HepG2 (cell line): ENCODE data around the gene JAGN1. TPM values are rescaled to one million over a fixed set of nuclear protein-coding genes. Genes with fewer than 3 reads are reported as not detected.

Experiments
- CHD4 ChIP-seq: fragments of 200-600 bp; sonication (generic); IDR thresholded peaks from 2 replicates; pipeline ENCODE4 v1.7.0; 2017; ENCODE audit warnings: mild to moderate bottlenecking, low read length, borderline replicate concordance
- HNF4A ChIP-seq: sonication (generic); formaldehyde crosslinking; IDR thresholded peaks from 2 replicates; pipeline ENCODE4 v1.4.0; 2020; ENCODE audit warnings: missing genetic modification reagents
- LCORL ChIP-seq, 2 experiments: fragments of 450-650 bp in 1 of 2; sonication (generic) in 1 of 2; formaldehyde crosslinking in 1 of 2; IDR thresholded peaks; 2 replicates each; pipeline versions ENCODE4 v1.5.0 to v1.6.1; 2017 to 2020; ENCODE audit warnings: antibody characterized with exemption in 1 of 2, missing genetic modification reagents in 1 of 2
- MAZ ChIP-seq, 2 experiments: sonication (generic) in 1 of 2; formaldehyde crosslinking in 1 of 2; IDR thresholded peaks; 2 replicates each; pipeline versions ENCODE4 v1.5.0 to v1.6.1; 2012 to 2020; ENCODE audit warnings: low read depth in 2 of 2, mild to moderate bottlenecking in 2 of 2, borderline replicate concordance in 1 of 2, improper control_type of control experiment in 1 of 2, low read length in 1 of 2, missing genetic modification reagents in 1 of 2, moderate library complexity in 1 of 2
- MED13 ChIP-seq: sonication (generic); formaldehyde crosslinking; IDR thresholded peaks from 2 replicates; pipeline ENCODE4 v1.5.0; 2020; ENCODE audit warnings: missing genetic modification reagents
- POGZ ChIP-seq: sonication (generic); formaldehyde crosslinking; IDR thresholded peaks from 2 replicates; pipeline ENCODE4 v1.4.0; 2020; ENCODE audit warnings: mild to moderate bottlenecking, missing genetic modification reagents
- POLR2G ChIP-seq: fragments of 200-400 bp; formaldehyde crosslinking; IDR thresholded peaks from 2 replicates; pipeline ENCODE4 v1.6.1; 2018; ENCODE audit warnings: mild to moderate bottlenecking, low read depth, low read length, moderate library complexity
- RXRB ChIP-seq: IDR thresholded peaks from 2 replicates; pipeline ENCODE4 v1.6.1; 2016; ENCODE audit warnings: borderline replicate concordance, missing genetic modification reagents, missing compliant biosample characterization
- SP2 ChIP-seq: sonication (generic); formaldehyde crosslinking; IDR thresholded peaks from 2 replicates; pipeline ENCODE4 v1.5.1; 2020; ENCODE audit warnings: mild to moderate bottlenecking, missing genetic modification reagents
- U2AF2 ChIP-seq: fragments of 200-400 bp; formaldehyde crosslinking; IDR thresholded peaks from 2 replicates; pipeline ENCODE4 v1.6.1; 2017; ENCODE audit warnings: low read depth, mild to moderate bottlenecking, low read length
- ZMYM4 ChIP-seq: sonication (generic); formaldehyde crosslinking; IDR thresholded peaks from 2 replicates; pipeline ENCODE4 v1.8.1; 2023; ENCODE audit warnings: mild to moderate bottlenecking, missing genetic modification reagents
- ZNF20 ChIP-seq: sonication (generic); formaldehyde crosslinking; IDR thresholded peaks from 2 replicates; pipeline ENCODE4 v1.4.0; 2020; ENCODE audit warnings: mild to moderate bottlenecking, moderate library complexity, missing genetic modification reagents
- ZNF205 ChIP-seq: IDR thresholded peaks from 2 replicates; pipeline ENCODE4 v1.6.1; 2018; ENCODE audit warnings: missing biosample characterization, missing genetic modification reagents
- ZNF251 ChIP-seq: sonication (generic); formaldehyde crosslinking; IDR thresholded peaks from 2 replicates; pipeline ENCODE4 v1.9.0; 2021; ENCODE audit warnings: mild to moderate bottlenecking, missing genetic modification reagents
- ZNF704 ChIP-seq: sonication (generic); formaldehyde crosslinking; IDR thresholded peaks from 2 replicates; pipeline ENCODE4 v1.8.1; 2023; ENCODE audit warnings: mild to moderate bottlenecking, inconsistent platforms, moderate library complexity, missing genetic modification reagents, borderline replicate concordance
- ZNF746 ChIP-seq: sonication (generic); formaldehyde crosslinking; IDR thresholded peaks from 2 replicates; pipeline ENCODE4 v1.8.0; 2022; ENCODE audit warnings: mild to moderate bottlenecking, missing genetic modification reagents
- ZNF816 ChIP-seq: sonication (generic); formaldehyde crosslinking; IDR thresholded peaks from 2 replicates; pipeline ENCODE4 v1.8.0; 2022; ENCODE audit warnings: missing genetic modification reagents, mild to moderate bottlenecking, borderline replicate concordance
- polyA plus RNA-seq, 8 experiments: library from polyadenylated mRNA; depleted of rRNA in 3 of 8; stranded (reverse) in 7 of 8; unstranded in 1 of 8; fragments of >200 nt; fragmentation: Illumina TruSeq in 4 of 8; extraction: Trizol in 4 of 8; gene quantifications; 2 replicates each; pipeline versions ENCODE4 v1.2.1 to v1.2.3, GENCODE V29; 2011 to 2016; ENCODE audit warnings: low read depth in 4 of 8, missing spikeins in 1 of 8, mixed read lengths in 1 of 8; ENCODE audit not compliant: insufficient read depth in 1 of 8
- total RNA-seq, 5 experiments: library from RNA; depleted of rRNA; stranded (reverse); fragments of >200 nt; fragmentation: Illumina TruSeq; extraction: Trizol; gene quantifications; 2 replicates each; pipeline ENCODE4 v1.2.3, GENCODE V29; 2016; ENCODE audit warnings: low read depth in 1 of 5
- TF ChIP-seq, protein P1 (sequence below): IDR thresholded peaks from 2 replicates; pipeline ENCODE4 v1.6.1; 2016; ENCODE audit warnings: low read depth
- TF ChIP-seq, protein P2 (sequence below): sonication (generic); formaldehyde crosslinking; IDR thresholded peaks from 2 replicates; pipeline ENCODE4 v1.5.0; 2020; ENCODE audit warnings: missing genetic modification reagents
- TF ChIP-seq, protein P3 (sequence below): IDR thresholded peaks from 2 replicates; pipeline ENCODE4 v1.6.1; 2016; ENCODE audit warnings: missing genetic modification reagents, missing compliant biosample characterization
- TF ChIP-seq, protein P4 (sequence below): sonication (generic); formaldehyde crosslinking; IDR thresholded peaks from 2 replicates; pipeline ENCODE4 v1.4.0; 2020; ENCODE audit warnings: missing genetic modification reagents; ENCODE audit errors: not compliant biosample characterization
- TF ChIP-seq, protein P5 (sequence below): sonication (generic); formaldehyde crosslinking; IDR thresholded peaks from 2 replicates; pipeline ENCODE4 v1.9.0; 2022; ENCODE audit warnings: missing genetic modification reagents, mild to moderate bottlenecking, borderline replicate concordance

JAGN1 gene
- total and polyA plus RNA-seq, 2 of the 13 experiments (the other 11 are each of a cell fraction or from before 2014, with no cell fraction given): 49.9 to 50.9 TPM

GRCh38 chr3:9898467-9899241, 8.2 kb downstream of the JAGN1 start (continued):
- TF ChIP-seq ZNF251 (CRISPR knock-in tag): no peak
- no peak for TF ChIP-seq ZNF205 (CRISPR knock-in tag)
- TF ChIP-seq MAZ (IDR thresholded peaks at IDR 0.05; ENCODE audit: borderline replicate concordance, low read depth, low read length): peak; percentile 85
- TF ChIP-seq MAZ (CRISPR knock-in tag; IDR thresholded peaks at IDR 0.05; ENCODE audit: low read depth): no peak
- TF ChIP-seq CHD4: no peak
- TF ChIP-seq SP2 (CRISPR knock-in tag): no peak
- TF ChIP-seq, protein P1, sequence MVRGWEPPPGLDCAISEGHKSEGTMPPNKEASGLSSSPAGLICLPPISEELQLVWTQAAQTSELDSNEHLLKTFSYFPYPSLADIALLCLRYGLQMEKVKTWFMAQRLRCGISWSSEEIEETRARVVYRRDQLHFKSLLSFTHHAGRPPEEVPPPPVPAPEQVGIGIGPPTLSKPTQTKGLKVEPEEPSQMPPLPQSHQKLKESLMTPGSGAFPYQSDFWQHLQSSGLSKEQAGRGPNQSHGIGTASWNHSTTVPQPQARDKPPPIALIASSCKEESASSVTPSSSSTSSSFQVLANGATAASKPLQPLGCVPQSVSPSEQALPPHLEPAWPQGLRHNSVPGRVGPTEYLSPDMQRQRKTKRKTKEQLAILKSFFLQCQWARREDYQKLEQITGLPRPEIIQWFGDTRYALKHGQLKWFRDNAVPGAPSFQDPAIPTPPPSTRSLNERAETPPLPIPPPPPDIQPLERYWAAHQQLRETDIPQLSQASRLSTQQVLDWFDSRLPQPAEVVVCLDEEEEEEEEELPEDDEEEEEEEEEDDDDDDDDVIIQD (CRISPR knock-in tag): no peak
- no peak for TF ChIP-seq LCORL (IDR thresholded peaks at IDR 0.05)
- no peak for TF ChIP-seq LCORL (CRISPR knock-in tag; IDR thresholded peaks at IDR 0.05)
- no peak for TF ChIP-seq U2AF2
- no peak for TF ChIP-seq MED13 (CRISPR knock-in tag)
- TF ChIP-seq ZNF816 (CRISPR knock-in tag): no peak
- TF ChIP-seq POLR2G: no peak
- TF ChIP-seq, protein P2, sequence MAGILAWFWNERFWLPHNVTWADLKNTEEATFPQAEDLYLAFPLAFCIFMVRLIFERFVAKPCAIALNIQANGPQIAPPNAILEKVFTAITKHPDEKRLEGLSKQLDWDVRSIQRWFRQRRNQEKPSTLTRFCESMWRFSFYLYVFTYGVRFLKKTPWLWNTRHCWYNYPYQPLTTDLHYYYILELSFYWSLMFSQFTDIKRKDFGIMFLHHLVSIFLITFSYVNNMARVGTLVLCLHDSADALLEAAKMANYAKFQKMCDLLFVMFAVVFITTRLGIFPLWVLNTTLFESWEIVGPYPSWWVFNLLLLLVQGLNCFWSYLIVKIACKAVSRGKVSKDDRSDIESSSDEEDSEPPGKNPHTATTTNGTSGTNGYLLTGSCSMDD (CRISPR knock-in tag): no peak
- TF ChIP-seq ZNF746 (CRISPR knock-in tag): peak; percentile 95
- TF ChIP-seq, protein P3, sequence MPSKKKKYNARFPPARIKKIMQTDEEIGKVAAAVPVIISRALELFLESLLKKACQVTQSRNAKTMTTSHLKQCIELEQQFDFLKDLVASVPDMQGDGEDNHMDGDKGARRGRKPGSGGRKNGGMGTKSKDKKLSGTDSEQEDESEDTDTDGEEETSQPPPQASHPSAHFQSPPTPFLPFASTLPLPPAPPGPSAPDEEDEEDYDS (CRISPR knock-in tag): peak; percentile 42; the same call in 1 of the 2 replicates
- TF ChIP-seq ZMYM4 (CRISPR knock-in tag): peak; percentile 39; the same call in 1 of the 2 replicates
- TF ChIP-seq ZNF704 (CRISPR knock-in tag): no peak
- TF ChIP-seq, protein P4, sequence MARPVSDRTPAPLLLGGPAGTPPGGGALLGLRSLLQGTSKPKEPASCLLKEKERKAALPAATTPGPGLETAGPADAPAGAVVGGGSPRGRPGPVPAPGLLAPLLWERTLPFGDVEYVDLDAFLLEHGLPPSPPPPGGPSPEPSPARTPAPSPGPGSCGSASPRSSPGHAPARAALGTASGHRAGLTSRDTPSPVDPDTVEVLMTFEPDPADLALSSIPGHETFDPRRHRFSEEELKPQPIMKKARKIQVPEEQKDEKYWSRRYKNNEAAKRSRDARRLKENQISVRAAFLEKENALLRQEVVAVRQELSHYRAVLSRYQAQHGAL (CRISPR knock-in tag): no peak
- no peak for TF ChIP-seq POGZ (CRISPR knock-in tag)
- TF ChIP-seq HNF4A (CRISPR knock-in tag): peak; percentile 78
- TF ChIP-seq RXRB: 0 out of 2 replicates have a peak, but pooled peaks have one; percentile 24
- TF ChIP-seq, protein P5, sequence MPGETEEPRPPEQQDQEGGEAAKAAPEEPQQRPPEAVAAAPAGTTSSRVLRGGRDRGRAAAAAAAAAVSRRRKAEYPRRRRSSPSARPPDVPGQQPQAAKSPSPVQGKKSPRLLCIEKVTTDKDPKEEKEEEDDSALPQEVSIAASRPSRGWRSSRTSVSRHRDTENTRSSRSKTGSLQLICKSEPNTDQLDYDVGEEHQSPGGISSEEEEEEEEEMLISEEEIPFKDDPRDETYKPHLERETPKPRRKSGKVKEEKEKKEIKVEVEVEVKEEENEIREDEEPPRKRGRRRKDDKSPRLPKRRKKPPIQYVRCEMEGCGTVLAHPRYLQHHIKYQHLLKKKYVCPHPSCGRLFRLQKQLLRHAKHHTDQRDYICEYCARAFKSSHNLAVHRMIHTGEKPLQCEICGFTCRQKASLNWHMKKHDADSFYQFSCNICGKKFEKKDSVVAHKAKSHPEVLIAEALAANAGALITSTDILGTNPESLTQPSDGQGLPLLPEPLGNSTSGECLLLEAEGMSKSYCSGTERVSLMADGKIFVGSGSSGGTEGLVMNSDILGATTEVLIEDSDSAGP (CRISPR knock-in tag): peak; percentile 44; the same call in 1 of the 2 replicates
- TF ChIP-seq ZNF20 (CRISPR knock-in tag): no peak
